ENCODE measurements around the gene RASA3. TPM values are rescaled to one million over a fixed set of nuclear protein-coding genes. Genes with fewer than 3 reads are reported as not detected.

The RASA3 gene
- total RNA-seq, 2 experiments from 2014 or later = 36.9 to 39.3 TPM

DNA sequence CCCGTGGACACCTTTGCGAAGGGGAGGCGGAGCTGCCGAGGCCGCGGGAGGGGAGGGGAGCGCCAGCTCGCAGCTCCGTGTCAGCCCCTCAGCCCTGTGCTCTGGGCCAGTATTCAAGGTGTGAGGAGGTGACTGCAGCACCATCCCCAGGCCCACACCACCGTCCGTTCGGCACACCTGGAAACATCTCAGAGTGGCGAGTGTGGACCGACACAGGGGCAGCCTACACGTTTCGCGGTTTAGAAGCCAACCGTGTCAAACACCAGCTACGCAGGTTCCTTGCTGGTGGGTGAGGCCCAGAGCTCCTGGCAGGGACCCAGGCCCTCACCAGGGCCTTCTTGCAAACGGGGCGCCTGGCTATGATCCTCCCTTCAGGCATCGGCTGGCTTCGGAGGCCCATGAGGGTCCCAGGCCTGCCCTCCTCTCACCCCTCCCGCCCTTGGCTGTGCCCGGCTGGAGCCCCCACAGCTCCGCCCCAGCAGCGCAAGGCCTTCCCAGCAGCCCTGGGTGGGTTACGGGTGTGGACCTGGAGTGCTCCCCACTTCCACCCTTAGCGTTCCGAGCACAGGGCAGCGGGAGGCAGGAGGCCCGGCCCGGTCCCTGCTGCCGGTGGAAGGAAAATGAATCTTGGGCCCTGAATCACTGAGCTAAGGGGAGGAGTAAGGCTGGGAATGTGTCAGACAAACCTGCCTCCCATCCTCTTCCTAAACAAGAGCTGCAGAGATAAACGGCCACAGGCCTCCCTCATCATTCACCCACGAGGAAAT, 159.8 kb downstream of the RASA3 start:
- Mint-ChIP-seq H3K4me1 (ENCODE audit: low read depth) (no peaks in the 10 kb centered on the region), H3K9me3 (ENCODE audit: insufficient read depth) (no peaks in the 10 kb centered on the region), H3K4me3 (no peak overlapping the region), H3K27me3 (ENCODE audit: low read depth) (no peaks in the 10 kb centered on the region), H3K27ac (no peak overlapping the region), H3K36me3 (ENCODE audit: low read depth) (peaks cover 13% of the 10 kb centered on the region)
- ATAC-seq = no peak
- POLR2A ChIA-PET = no interaction called here
- CTCF ChIA-PET = no interaction called here
- no peak for DNase-seq

DNA sequence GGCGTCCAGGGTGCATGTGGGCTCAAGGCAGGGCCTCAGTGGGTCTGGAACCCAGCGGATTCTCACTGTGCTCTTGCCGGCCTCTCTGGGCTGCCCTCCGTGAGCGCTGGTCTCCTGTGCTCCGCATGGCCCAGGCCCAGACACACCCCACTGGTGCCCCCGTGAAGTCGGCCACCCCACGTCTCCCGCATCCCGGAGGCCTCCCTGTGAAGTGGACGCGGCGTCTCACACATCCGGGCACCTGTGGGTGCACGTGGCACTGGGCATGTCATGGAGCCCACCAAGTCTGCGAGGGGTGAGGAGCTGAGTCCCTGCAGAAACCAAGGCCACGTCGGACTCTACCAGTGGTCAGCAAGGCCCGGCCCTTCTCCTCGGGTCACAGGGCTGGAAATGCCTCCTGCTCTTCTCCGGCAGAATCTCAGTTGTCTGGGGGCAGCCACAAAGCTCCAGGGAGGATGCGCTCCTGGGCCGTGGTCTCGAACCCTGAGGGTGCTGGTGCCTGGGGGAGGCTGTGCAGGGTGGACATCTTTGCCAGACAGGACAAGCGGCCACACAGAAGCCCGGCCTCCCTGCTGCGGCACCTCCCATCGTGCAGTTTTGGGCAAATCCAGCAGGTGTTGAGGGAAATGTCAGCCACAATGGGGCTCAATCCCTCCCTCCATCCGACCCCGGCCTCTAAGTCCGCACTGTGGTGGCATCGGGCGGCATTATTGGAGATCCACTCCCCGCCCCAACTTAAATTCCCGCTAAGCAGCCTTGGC, 160.8 kb downstream of the RASA3 start:
- no peak overlapping the region for H3K4me3 Mint-ChIP-seq
- no peaks in the 10 kb centered on the region for H3K27me3 Mint-ChIP-seq (ENCODE audit: low read depth)
- no peak overlapping the region for H3K27ac Mint-ChIP-seq
- H3K4me1 Mint-ChIP-seq (ENCODE audit: low read depth) = no peaks in the 10 kb centered on the region
- DNase-seq = no peak
- peaks cover 8% of the 10 kb centered on the region for H3K36me3 Mint-ChIP-seq (ENCODE audit: low read depth)
- CTCF ChIA-PET = no interaction called here
- POLR2A ChIA-PET = interaction anchor here (0.6 kb wide), 1 partner anchor 171 kb away, joined by 3 read pairs; no protein-coding TSS in a partner anchor
- no peak for ATAC-seq
- H3K9me3 Mint-ChIP-seq (ENCODE audit: insufficient read depth) = no peaks in the 10 kb centered on the region

GRCh38 chr13:113970810-113971470, 161.5 kb downstream of the RASA3 start:
- H3K27ac Mint-ChIP-seq = no peak overlapping the region
- no peaks in the 10 kb centered on the region for H3K4me1 Mint-ChIP-seq (ENCODE audit: low read depth)
- no peaks in the 10 kb centered on the region for H3K9me3 Mint-ChIP-seq (ENCODE audit: insufficient read depth)
- DNase-seq (no peak), ATAC-seq (no peak)
- no peak overlapping the region for H3K4me3 Mint-ChIP-seq
- CTCF ChIA-PET = no interaction called here
- no peaks in the 10 kb centered on the region for H3K27me3 Mint-ChIP-seq (ENCODE audit: low read depth)
- H3K36me3 Mint-ChIP-seq (ENCODE audit: low read depth) = peaks cover 8% of the 10 kb centered on the region
- POLR2A ChIA-PET = interaction anchor here (0.6 kb wide), 1 partner anchor 172 kb away, joined by 3 read pairs; no protein-coding TSS in a partner anchor

- Mint-ChIP-seq H3K36me3 (ENCODE audit: low read depth) (peaks cover 3% of the 10 kb centered on the region), H3K27ac (no peak overlapping the region), H3K9me3 (ENCODE audit: insufficient read depth) (no peaks in the 10 kb centered on the region), H3K4me3 (no peak overlapping the region), H3K4me1 (ENCODE audit: low read depth) (no peaks in the 10 kb centered on the region), H3K27me3 (ENCODE audit: low read depth) (no peaks in the 10 kb centered on the region)
- DNase-seq = no peak
- ChIA-PET CTCF (no interaction called here), POLR2A (no interaction called here)
- ATAC-seq = no peak
Observed at GRCh38 chr13:113969973-113970611, 162.3 kb downstream of the RASA3 start.

DNA sequence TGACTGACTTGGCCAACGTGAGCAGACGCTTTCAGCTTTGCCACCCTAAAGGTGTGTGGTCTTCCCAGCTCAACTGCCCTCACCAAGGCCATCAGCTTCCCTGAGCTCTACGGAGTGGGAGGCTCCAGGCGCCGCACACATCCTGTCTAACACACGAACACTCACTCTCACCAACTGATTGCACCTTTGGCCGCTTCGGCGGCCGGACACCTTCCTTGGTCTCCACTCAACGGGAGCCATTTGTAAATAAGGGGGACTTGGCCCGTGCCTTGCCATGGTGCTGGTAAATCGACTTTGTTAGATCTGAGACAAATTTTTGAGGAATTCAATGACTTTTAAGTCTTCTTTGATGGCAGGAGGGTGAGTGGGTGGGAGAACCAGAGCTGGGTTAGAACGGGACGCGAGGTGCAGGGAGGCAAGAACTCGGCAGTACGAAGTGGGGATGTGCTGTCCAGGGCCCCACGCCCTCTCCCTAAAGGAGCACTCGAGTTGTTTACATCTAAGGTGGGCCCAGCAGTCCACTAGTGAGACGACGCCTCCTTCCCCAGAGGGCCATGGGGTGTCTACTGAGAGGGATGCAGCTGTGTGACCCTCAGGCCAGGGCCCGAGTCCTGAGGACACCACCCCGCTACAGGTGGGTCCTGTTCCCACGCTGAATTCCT, 163.0 kb downstream of the RASA3 start:
- H3K9me3 Mint-ChIP-seq (ENCODE audit: insufficient read depth) = no peaks in the 10 kb centered on the region
- H3K4me3 Mint-ChIP-seq = no peak overlapping the region
- no peaks in the 10 kb centered on the region for H3K27me3 Mint-ChIP-seq (ENCODE audit: low read depth)
- ATAC-seq = no peak
- POLR2A ChIA-PET = no interaction called here
- H3K4me1 Mint-ChIP-seq (ENCODE audit: low read depth) = no peaks in the 10 kb centered on the region
- no peak overlapping the region for H3K27ac Mint-ChIP-seq
- no peak for DNase-seq
- H3K36me3 Mint-ChIP-seq (ENCODE audit: low read depth) = peaks cover 3% of the 10 kb centered on the region
- CTCF ChIA-PET = no interaction called here

DNA sequence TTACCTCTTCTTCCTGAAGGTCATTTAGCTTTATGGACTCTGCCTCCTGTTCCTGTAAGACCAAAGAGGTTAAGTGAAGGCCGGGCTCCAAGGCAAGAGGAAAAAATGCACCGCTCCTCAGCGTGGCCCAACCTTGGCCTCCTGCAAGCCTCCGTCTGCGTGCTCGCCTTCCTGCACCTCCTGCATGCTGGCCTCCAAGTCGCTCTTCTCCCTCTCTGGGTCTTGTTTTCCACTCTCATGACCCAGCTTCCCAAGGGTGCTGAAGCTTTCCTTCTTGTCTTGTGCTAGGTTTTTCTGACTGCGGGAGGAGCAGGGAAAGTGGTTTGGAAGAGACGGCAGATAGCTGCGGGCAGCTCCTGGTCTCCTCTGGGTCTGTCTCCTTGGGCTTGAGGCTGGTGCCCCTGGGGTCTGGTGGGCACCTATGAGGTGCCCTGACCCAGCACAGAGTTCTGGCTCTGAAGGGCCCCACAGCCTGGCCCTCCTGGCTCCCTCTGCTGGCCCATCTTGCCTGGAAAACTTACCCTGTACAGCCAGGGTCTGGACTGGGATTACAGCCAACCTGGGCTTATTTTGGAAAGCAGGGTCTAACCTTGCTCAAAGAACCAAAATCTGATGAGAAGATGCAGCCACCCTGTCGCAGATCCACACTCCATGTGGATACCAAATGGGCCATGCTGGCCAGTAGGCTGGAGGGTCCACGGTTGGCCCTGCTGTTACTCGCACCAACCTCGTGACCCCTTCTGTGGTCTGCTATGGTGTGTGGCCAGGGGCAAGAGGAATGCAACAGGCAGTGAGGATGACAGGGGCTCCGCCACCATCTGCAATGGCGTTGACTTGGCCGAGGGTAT, 163.7 kb downstream of the RASA3 start:
- DNase-seq = no peak
- no peak for ATAC-seq
- H3K9me3 Mint-ChIP-seq (ENCODE audit: insufficient read depth) = no peaks in the 10 kb centered on the region
- ChIA-PET CTCF (interaction anchor here (0.9 kb wide), 1 partner anchor 266 kb away, joined by 3 read pairs; no protein-coding TSS in a partner anchor), POLR2A (no interaction called here)
- H3K36me3 Mint-ChIP-seq (ENCODE audit: low read depth) = peaks cover 3% of the 10 kb centered on the region
- no peak overlapping the region for H3K27ac Mint-ChIP-seq
- H3K4me3 Mint-ChIP-seq = no peak overlapping the region
- no peaks in the 10 kb centered on the region for H3K4me1 Mint-ChIP-seq (ENCODE audit: low read depth)
- H3K27me3 Mint-ChIP-seq (ENCODE audit: low read depth) = no peaks in the 10 kb centered on the region

DNA sequence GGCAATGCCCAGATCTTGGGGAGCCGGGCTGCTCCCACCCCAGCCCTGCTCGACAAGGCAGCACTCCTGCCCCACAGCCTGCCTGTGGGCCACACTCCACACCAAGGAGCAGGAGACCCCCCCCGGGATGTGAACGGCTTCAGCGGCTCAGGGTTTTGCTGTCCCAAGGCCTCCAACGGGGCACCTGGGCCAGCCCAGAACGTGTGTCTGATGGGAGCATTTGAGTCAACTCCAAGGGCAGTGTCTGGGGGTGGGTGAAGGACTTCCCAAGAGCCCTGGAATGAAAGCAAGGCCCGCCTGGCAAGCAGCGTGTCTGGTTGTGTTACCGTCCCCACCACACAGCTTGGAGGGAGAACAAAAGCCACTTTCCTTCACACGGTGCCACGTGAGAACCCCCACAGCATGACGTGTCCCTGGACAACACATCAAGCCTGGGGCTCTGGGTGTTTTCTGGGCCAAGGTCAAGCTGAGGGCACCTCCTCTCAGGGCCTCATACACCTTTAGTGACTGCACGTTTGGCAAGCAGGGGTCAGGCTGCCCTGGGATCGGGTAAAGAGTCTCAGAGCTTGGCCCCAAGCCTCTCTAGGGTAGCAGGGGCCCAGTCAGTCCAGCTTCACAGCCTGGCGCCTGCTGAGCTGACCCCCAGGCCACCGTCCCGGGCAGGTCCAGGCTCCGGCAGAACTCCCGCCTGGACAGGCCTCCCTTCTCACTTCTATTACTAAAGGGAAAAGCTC, 164.5 kb downstream of the RASA3 start:
- Mint-ChIP-seq H3K36me3 (ENCODE audit: low read depth) (peaks cover 3% of the 10 kb centered on the region), H3K4me1 (ENCODE audit: low read depth) (no peaks in the 10 kb centered on the region), H3K4me3 (no peak overlapping the region), H3K27ac (no peak overlapping the region), H3K27me3 (ENCODE audit: low read depth) (no peaks in the 10 kb centered on the region), H3K9me3 (ENCODE audit: insufficient read depth) (no peaks in the 10 kb centered on the region)
- CTCF ChIA-PET = interaction anchor here (0.9 kb wide), 1 partner anchor 267 kb away, joined by 3 read pairs; no protein-coding TSS in a partner anchor
- no peak for ATAC-seq
- no peak for DNase-seq
- POLR2A ChIA-PET = no interaction called here

DNA sequence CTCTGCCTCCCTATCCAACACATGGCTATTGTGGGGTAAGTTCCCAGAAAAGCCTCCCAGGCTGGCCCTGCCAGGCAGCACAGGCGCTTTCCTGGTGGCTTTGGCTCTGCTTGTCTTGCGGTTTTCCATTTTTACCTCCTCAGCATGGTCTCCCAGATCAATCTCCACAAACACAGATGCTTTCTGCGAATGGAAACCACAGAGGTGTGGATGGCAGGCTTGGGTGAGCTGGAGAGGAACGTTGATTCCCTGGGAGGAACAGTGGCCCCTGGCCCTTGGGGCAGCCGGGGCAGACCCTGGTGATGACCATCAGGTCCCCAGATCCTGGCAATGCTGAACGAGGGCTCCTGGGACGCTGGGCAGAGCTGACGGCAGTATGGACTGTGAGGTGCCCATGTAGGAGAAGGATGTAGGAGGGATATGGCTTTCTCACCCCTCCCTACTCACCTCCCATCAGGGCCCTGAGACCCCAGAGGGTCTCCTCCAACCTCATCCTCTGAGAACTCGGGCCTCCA, 165.2 kb downstream of the RASA3 start:
- ATAC-seq (no peak), DNase-seq (no peak)
- no peaks in the 10 kb centered on the region for H3K9me3 Mint-ChIP-seq (ENCODE audit: insufficient read depth)
- H3K4me1 Mint-ChIP-seq (ENCODE audit: low read depth) = no peaks in the 10 kb centered on the region
- ChIA-PET CTCF (no interaction called here), POLR2A (no interaction called here)
- no peak overlapping the region for H3K4me3 Mint-ChIP-seq
- H3K36me3 Mint-ChIP-seq (ENCODE audit: low read depth) = peaks cover 3% of the 10 kb centered on the region
- H3K27me3 Mint-ChIP-seq (ENCODE audit: low read depth) = no peaks in the 10 kb centered on the region
- H3K27ac Mint-ChIP-seq = no peak overlapping the region

DNA sequence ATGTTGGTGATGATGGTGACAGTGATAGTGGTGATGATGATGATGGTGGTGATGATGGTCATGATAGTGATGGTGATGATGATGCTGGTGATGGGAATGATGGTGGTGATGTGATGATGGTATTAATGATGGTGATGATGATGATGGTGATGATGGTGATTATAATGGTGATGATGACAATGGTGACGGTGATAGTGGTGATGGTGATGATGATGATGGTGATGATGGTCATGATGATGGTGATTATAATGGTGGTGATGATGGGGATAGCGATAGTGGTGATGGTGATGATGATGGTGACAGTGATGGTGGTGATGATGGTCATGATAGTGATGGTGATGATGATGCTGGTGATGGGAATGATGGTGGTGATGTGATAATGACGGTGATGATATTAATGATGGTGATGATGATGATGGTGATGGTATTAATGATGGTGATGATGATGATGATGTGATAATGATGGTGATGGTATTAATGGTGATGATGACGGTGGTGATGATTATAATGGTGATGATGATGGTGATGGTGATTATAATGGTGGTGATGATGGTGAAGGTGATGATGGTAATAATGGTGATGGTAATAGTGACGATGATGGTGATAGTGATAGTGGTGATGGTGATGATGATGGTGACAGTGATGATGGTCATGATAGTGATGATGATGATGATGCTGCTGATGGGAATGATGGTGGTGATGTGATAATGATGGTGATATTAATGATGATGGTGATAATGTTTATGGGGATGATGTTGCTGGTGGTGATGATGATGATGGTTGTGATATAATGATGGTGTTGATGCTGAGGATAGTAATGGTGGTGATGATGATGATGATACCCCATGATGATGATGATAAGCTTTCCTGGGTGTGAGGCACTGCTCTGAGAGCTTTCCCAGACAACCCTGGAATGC, 166.2 kb downstream of the RASA3 start:
- H3K9me3 Mint-ChIP-seq (ENCODE audit: insufficient read depth) = no peaks in the 10 kb centered on the region
- no peak overlapping the region for H3K27ac Mint-ChIP-seq
- ChIA-PET POLR2A (interaction anchor here (0.5 kb wide), 1 partner anchor 9 kb away, joined by 3 read pairs; no protein-coding TSS in a partner anchor), CTCF (no interaction called here)
- peaks cover 3% of the 10 kb centered on the region for H3K36me3 Mint-ChIP-seq (ENCODE audit: low read depth)
- ATAC-seq (no peak), DNase-seq (no peak)
- no peaks in the 10 kb centered on the region for H3K4me1 Mint-ChIP-seq (ENCODE audit: low read depth)
- H3K4me3 Mint-ChIP-seq = no peak overlapping the region
- H3K27me3 Mint-ChIP-seq (ENCODE audit: low read depth) = no peaks in the 10 kb centered on the region

All from activated CD8-positive, alpha-beta T cell treated with anti-CD3 and anti-CD28 coated beads, Interleukin-2, amount 10 ng/mL, durations not matched to agents 7 days and 5 days (primary cell).